ENCODE results near the gene PSMC4.

Gene PSMC4

DNA sequence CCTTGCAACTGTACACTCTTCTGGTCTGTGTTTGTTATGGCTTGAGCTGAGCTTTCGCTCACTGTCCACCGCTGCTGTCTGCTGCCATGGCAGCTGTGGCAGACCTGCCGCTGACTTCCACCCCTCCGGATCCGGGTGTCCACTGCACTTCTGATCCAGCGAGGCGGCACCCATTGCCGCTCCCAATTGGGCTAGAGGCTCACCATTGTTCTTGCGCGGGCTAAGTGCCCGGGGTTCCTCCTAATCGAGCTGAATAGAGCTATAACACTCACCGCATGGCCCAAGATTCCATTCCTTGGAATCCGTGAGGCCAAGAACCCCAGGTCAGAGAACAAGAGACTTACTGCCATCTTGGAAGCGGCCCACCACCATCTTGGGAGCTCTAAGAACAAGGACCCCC, 2.2 kb upstream of the PSMC4 start:
- 0 out of 2 replicates have a peak, but pooled peaks cover 6% of the 10 kb centered on the region for H3K36me3 ChIP-seq (ENCODE audit: insufficient read depth, low read length)
- H3K27ac ChIP-seq (ENCODE audit: low read depth, low read length) = no peak overlapping the region
- no peaks in the 10 kb centered on the region for H3K27me3 ChIP-seq (ENCODE audit: insufficient read depth, low read length)
- peaks cover 11% of the 10 kb centered on the region for H3K4me1 ChIP-seq (ENCODE audit: control insufficient read depth, insufficient read depth, low read length, unreplicated experiment)
- no peak overlapping the region for H2AFZ ChIP-seq (ENCODE audit: low read length, unreplicated experiment)
- 0 out of 2 replicates have a peak overlapping the region, but pooled peaks have one; percentile 98 for H3K4me3 ChIP-seq (ENCODE audit: low read depth, low read length)
- H3K79me2 ChIP-seq (ENCODE audit: control insufficient read depth, insufficient read depth, low read length, unreplicated experiment) = peaks cover 20% of the 10 kb centered on the region

DNA sequence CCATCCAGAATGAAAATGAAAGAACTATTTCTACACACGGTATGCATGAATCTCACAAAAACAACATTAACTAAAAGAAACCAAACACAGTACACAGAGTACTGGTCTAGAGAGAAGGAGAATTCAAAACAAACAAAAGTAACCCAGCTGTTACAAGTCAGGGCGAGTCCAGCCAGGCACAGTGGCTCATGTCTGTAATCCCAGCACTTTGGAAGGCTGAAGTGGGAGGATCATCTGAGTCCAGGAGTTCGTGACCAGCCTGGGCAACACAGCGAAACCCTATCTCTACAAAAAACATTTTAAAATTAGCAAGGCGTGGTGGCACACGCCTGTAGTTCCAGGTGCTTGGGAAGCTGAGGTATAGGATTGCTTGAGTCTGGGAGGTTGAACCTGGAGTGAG, 1.7 kb upstream of the PSMC4 start:
- Histone ChIP-seq H3K27ac (ENCODE audit: low read depth, low read length) (peak overlapping the region; percentile 65; the same call in 1 of the 2 replicates), H3K27me3 (ENCODE audit: insufficient read depth, low read length) (no peaks in the 10 kb centered on the region), H3K4me1 (ENCODE audit: control insufficient read depth, insufficient read depth, low read length, unreplicated experiment) (peaks cover 11% of the 10 kb centered on the region), H3K79me2 (ENCODE audit: control insufficient read depth, insufficient read depth, low read length, unreplicated experiment) (peaks cover 20% of the 10 kb centered on the region), H2AFZ (ENCODE audit: low read length, unreplicated experiment) (no peak overlapping the region), H3K36me3 (ENCODE audit: insufficient read depth, low read length) (peaks cover 11% of the 10 kb centered on the region; the same call in 1 of the 2 replicates), H3K4me3 (ENCODE audit: low read depth, low read length) (peak overlapping the region; percentile 98; the same call in 1 of the 2 replicates)

DNA sequence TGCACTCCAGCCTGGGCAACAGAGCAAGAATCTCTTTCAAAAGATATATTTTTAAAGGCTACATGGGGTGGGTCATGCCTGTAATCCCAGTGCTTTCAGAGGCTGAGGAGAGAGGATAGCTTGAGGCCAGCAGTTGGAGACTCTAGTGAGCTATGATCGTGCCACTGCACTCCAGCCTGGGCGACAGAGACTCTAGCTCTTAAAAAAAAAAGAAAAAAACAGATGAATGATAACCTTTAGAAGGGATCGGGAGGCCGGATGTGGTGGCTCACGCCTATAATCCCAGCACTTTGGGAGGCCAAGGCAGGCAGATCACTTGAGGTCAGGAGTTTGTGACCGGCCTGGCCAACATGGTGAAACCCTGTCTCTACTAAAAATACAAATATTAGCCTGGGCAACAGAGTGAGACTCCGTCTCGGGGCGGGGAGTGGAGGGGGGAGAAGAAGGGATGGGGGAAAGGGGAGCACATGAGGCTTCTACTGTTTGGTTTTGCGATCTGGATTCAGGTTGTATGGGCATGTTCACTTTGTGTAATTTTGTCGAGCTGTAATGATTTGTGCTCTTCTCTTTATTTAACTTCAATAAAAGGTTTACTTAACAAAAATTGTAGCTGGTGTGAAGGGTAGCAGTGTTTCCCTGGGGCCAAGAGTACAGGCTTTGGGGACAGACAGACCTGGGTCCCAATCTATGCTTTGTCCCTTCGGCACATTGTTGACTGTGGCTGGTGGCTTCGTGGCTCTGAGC, 1.1 kb upstream of the PSMC4 start:
- Histone ChIP-seq H2AFZ (ENCODE audit: low read length, unreplicated experiment) (peak overlapping the region; percentile 74), H3K4me3 (ENCODE audit: low read depth, low read length) (peak overlapping the region; percentile 98), H3K79me2 (ENCODE audit: control insufficient read depth, insufficient read depth, low read length, unreplicated experiment) (peaks cover 20% of the 10 kb centered on the region), H3K27me3 (ENCODE audit: insufficient read depth, low read length) (no peaks in the 10 kb centered on the region), H3K36me3 (ENCODE audit: insufficient read depth, low read length) (peaks cover 17% of the 10 kb centered on the region; the same call in 1 of the 2 replicates), H3K27ac (ENCODE audit: low read depth, low read length) (peak overlapping the region; percentile 65), H3K4me1 (ENCODE audit: control insufficient read depth, insufficient read depth, low read length, unreplicated experiment) (peaks cover 11% of the 10 kb centered on the region)

DNA sequence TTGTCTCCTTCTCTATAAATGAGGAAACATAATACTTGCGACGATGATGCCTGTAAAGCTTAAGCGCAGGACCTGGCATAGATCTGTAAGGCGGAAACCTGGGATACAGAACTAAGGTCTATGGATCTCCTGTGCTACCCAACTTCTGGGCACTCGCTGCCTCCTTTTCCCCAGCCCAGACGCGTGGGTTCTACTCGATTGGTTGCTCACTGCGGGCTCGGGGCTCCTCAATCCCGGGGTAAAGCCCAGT, 615 bp upstream of the PSMC4 start:
- H3K27me3 ChIP-seq (ENCODE audit: insufficient read depth, low read length) = no peaks in the 10 kb centered on the region
- peaks cover 20% of the 10 kb centered on the region for H3K79me2 ChIP-seq (ENCODE audit: control insufficient read depth, insufficient read depth, low read length, unreplicated experiment)
- peaks cover 11% of the 10 kb centered on the region for H3K4me1 ChIP-seq (ENCODE audit: control insufficient read depth, insufficient read depth, low read length, unreplicated experiment)
- peak overlapping the region; percentile 98 for H3K4me3 ChIP-seq (ENCODE audit: low read depth, low read length)
- H3K27ac ChIP-seq (ENCODE audit: low read depth, low read length) = peak overlapping the region; percentile 65
- H3K36me3 ChIP-seq (ENCODE audit: insufficient read depth, low read length) = peaks cover 19% of the 10 kb centered on the region
- H2AFZ ChIP-seq (ENCODE audit: low read length, unreplicated experiment) = peak overlapping the region; percentile 74

DNA sequence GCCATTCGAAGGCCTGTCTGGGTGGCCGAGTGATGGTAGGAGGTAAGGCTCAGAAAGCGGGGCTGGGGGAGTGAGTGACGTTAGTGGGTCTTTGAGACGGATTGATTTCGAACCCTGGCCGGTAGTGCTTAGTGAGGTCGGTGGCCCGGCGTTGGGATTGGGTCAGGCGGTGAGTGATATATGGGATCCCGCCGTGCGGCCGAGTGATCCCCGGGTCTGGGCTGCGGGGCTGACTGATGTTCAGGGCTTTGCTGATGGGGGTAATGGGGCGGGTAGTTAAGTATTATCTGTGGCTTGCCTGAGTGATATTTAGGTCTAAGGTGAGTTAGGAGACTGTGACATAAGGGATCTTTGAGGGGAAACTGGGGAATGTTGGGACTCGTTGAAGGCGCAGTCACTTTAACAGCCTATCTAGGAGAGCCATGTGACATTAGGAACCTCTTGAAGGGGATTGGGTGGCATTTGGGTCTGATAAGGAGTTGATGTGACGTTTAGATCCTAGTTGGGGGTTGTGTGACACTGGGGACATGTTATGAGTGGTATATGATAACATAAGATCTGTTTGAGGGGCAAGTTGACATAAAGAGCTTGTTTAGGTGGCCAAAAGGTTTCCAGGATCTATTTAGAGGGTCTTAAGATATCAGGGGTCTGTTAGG, 543 bp downstream of the PSMC4 start:
- Histone ChIP-seq H3K27me3 (ENCODE audit: insufficient read depth, low read length) (no peaks in the 10 kb centered on the region), H3K79me2 (ENCODE audit: control insufficient read depth, insufficient read depth, low read length, unreplicated experiment) (peaks cover 20% of the 10 kb centered on the region), H2AFZ (ENCODE audit: low read length, unreplicated experiment) (peak overlapping the region; percentile 17), H3K27ac (ENCODE audit: low read depth, low read length) (peak overlapping the region; percentile 75), H3K4me1 (ENCODE audit: control insufficient read depth, insufficient read depth, low read length, unreplicated experiment) (peaks cover 11% of the 10 kb centered on the region), H3K4me3 (ENCODE audit: low read depth, low read length) (peak overlapping the region; percentile 98), H3K36me3 (ENCODE audit: insufficient read depth, low read length) (peaks cover 23% of the 10 kb centered on the region)

DNA sequence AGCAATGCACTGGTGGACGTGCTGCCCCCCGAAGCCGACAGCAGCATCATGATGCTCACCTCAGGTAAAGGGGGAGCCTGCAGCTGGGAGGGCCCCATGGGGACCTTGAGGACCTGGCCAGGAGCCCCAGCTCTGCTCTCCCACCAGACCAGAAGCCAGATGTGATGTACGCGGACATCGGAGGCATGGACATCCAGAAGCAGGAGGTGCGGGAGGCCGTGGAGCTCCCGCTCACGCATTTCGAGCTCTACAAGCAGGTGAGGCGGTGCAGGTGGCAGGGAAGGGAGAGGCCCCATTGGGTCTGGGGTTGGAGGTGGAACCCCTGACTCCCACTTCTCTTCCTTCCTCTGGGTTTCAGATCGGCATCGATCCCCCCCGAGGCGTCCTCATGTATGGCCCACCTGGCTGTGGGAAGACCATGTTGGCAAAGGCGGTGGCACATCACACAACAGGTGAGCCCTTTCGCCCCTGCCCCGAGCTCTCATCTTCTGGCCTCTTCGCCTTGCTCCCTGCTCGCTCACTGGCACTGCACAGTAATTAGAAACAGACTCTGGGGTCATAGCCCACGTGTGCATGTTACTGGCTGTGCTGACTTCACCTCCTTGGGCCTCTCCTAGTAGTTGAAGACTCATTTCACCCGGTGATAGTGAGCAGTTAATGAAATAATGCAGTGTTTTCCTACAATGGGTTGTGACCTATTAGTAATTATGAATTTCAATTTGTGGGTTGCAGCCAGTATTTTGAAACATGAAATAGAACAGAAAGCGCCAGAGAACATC, 3.6 kb downstream of the PSMC4 start:
- H3K4me3 ChIP-seq (ENCODE audit: low read depth, low read length) = no peak overlapping the region

DNA sequence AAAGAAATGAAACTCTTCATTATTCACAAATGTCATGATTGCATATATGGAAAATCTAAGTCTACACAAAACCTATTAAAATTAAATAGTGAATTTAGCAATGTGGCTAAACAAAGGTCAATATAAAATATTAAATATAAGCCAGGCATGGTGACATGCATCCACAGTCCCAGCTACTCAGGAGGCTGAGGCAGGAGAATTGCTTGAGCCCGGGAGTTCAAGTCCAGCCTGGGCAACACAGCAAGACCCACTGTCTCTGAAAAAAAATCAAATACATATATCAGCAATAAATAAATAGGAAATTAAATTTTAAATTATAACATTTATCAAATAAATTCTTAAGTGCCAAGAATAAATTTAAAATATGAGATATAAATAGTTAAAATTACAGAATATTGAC, 11.9 kb downstream of the PSMC4 start:
- no peak overlapping the region for H3K27ac ChIP-seq (ENCODE audit: low read depth, low read length)
- no peaks in the 10 kb centered on the region for H3K79me2 ChIP-seq (ENCODE audit: control insufficient read depth, insufficient read depth, low read length, unreplicated experiment)
- no peak overlapping the region for H2AFZ ChIP-seq (ENCODE audit: low read length, unreplicated experiment)
- no peaks in the 10 kb centered on the region for H3K27me3 ChIP-seq (ENCODE audit: insufficient read depth, low read length)
- no peaks in the 10 kb centered on the region for H3K4me1 ChIP-seq (ENCODE audit: control insufficient read depth, insufficient read depth, low read length, unreplicated experiment)
- H3K4me3 ChIP-seq (ENCODE audit: low read depth, low read length) = no peak overlapping the region
- peaks cover 39% of the 10 kb centered on the region for H3K36me3 ChIP-seq (ENCODE audit: insufficient read depth, low read length)

More for the DNA sequence above, 3.6 kb downstream of the PSMC4 start:
- H3K79me2 ChIP-seq (ENCODE audit: control insufficient read depth, insufficient read depth, low read length, unreplicated experiment) = peaks cover 20% of the 10 kb centered on the region
- no peaks in the 10 kb centered on the region for H3K27me3 ChIP-seq (ENCODE audit: insufficient read depth, low read length)
- H3K27ac ChIP-seq (ENCODE audit: low read depth, low read length) = no peak overlapping the region
- H3K4me1 ChIP-seq (ENCODE audit: control insufficient read depth, insufficient read depth, low read length, unreplicated experiment) = peaks cover 6% of the 10 kb centered on the region
- no peak overlapping the region for H2AFZ ChIP-seq (ENCODE audit: low read length, unreplicated experiment)
- H3K36me3 ChIP-seq (ENCODE audit: insufficient read depth, low read length) = peaks cover 32% of the 10 kb centered on the region

DNA sequence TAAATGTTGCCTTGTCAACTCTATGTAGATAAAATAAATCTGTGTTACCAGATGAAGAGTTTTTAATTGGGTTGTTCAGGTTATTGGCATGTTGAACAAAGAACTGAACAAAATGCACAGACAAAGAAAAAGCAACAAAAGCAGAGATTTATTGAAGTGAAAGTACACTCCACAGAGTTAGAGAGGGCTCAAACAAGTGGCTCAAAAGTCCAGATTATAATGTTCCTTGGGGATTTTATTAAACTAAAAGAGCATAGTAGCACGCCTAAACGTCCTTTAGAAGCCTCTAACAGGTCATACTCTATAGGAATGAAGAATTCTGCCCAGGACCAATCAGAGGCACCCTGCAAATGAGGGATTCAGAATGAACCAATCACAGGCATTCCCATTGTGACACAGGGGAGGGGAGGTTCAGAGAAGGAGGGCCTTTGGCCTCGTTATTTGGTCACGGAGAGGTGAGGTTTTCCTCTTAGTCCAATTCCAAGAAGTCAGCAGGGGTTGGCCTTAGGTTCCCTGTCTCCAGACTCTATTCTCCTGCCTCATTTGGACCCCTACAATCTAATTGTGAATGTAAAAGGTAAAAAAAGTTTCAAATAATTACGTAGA, 12.8 kb downstream of the PSMC4 start:
- H3K4me1 ChIP-seq (ENCODE audit: control insufficient read depth, insufficient read depth, low read length, unreplicated experiment) = no peaks in the 10 kb centered on the region
- peaks cover 2% of the 10 kb centered on the region for H3K79me2 ChIP-seq (ENCODE audit: control insufficient read depth, insufficient read depth, low read length, unreplicated experiment)
- H2AFZ ChIP-seq (ENCODE audit: low read length, unreplicated experiment) = no peak overlapping the region
- H3K27me3 ChIP-seq (ENCODE audit: insufficient read depth, low read length) = no peaks in the 10 kb centered on the region
- H3K27ac ChIP-seq (ENCODE audit: low read depth, low read length) = no peak overlapping the region
- no peak overlapping the region for H3K4me3 ChIP-seq (ENCODE audit: low read depth, low read length)
- H3K36me3 ChIP-seq (ENCODE audit: insufficient read depth, low read length) = peaks cover 32% of the 10 kb centered on the region

DNA sequence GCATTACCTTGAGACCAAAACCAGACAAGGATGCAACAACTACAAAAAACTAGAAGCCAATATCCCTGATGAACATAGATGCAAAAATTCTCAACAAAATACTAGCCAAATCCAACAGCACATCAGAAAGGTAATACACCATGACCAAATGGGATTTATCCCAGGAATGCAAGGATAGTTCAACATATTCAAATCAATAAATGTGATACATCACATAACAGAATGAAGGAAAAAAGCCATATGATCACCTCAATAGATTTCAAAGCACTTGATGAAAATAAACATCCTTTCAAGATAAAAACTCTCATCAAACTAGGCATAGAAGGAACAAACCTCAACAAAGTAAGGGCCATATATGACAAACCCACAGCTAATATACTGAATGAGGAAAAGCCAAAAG, 15.7 kb downstream of the PSMC4 start:
- H3K4me3 ChIP-seq (ENCODE audit: low read depth, low read length) = no peak overlapping the region
- no peak overlapping the region for H3K27ac ChIP-seq (ENCODE audit: low read depth, low read length)
- H3K27me3 ChIP-seq (ENCODE audit: insufficient read depth, low read length) = no peaks in the 10 kb centered on the region
- no peak overlapping the region for H2AFZ ChIP-seq (ENCODE audit: low read length, unreplicated experiment)
- H3K4me1 ChIP-seq (ENCODE audit: control insufficient read depth, insufficient read depth, low read length, unreplicated experiment) = no peaks in the 10 kb centered on the region
- peaks cover 17% of the 10 kb centered on the region for H3K36me3 ChIP-seq (ENCODE audit: insufficient read depth, low read length)
- peaks cover 2% of the 10 kb centered on the region for H3K79me2 ChIP-seq (ENCODE audit: control insufficient read depth, insufficient read depth, low read length, unreplicated experiment)

DNA sequence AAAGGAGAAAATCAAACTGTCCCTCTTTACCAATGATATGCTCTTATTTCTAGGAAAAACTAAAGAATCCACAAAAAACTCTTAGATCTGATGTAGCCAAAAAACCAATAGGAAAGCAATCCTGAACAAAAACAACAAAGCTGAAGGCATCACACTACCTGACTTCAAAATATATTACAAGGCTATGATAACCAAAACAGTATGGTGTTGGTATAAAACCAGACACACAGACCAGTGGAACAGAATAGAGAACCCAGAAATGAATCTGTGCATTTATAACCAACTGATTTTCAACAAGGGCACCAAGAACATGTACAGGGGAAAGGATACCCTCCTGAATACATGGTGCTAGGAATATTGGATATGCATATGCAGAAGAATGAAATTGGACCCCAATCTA, 16.2 kb downstream of the PSMC4 start:
- Histone ChIP-seq H3K4me1 (ENCODE audit: control insufficient read depth, insufficient read depth, low read length, unreplicated experiment) (no peaks in the 10 kb centered on the region), H3K79me2 (ENCODE audit: control insufficient read depth, insufficient read depth, low read length, unreplicated experiment) (peaks cover 2% of the 10 kb centered on the region), H3K36me3 (ENCODE audit: insufficient read depth, low read length) (peaks cover 14% of the 10 kb centered on the region), H3K4me3 (ENCODE audit: low read depth, low read length) (no peak overlapping the region), H3K27me3 (ENCODE audit: insufficient read depth, low read length) (no peaks in the 10 kb centered on the region), H3K27ac (ENCODE audit: low read depth, low read length) (no peak overlapping the region), H2AFZ (ENCODE audit: low read length, unreplicated experiment) (no peak overlapping the region)

Measured in ACC112 (cell line).